ENCODE data around the gene DDX43. TPM values are rescaled to one million over a fixed set of nuclear protein-coding genes. Genes with fewer than 3 reads are reported as not detected.
"Not testable (repeated sequence)": the region's sequence is repeated elsewhere in the genome, so short reads cannot be mapped to it uniquely, and the experiment has no call there.

Gene DDX43
- total RNA-seq, 2 donors from 2014 or later = 0.18 to 11.0 TPM

- intact Hi-C loops (cut with DNase I) = no loop called here
- WGBS = 86% methylated on average over 10 of the region's 10 CpGs
- no peak overlapping the region for H3K4me3 ChIP-seq
These were observed 22.1 kb upstream of the DDX43 start for GRCh38 chr6:73372516-73372915.

GRCh38 chr6:73375216-73375615, 19.4 kb upstream of the DDX43 start:
- H3K4me1 ChIP-seq (replicated peaks) = no peaks in the 10 kb centered on the region
- H3K27ac ChIP-seq = no peak overlapping the region
- no peaks in the 10 kb centered on the region for H3K36me3 ChIP-seq
- TF ChIP-seq POLR2AphosphoS5 (IDR thresholded peaks at IDR 0.05) (no peak), CTCF (IDR thresholded peaks at IDR 0.05) (no peak), POLR2A (IDR thresholded peaks at IDR 0.05) (no peak)
- no peak for DNase-seq (ENCODE audit: low spot score)
- intact Hi-C loops (cut with DNase I) = no loop called here
- H3K27me3 ChIP-seq (replicated peaks; ENCODE audit: insufficient read depth) = no peaks in the 10 kb centered on the region
- no peaks in the 10 kb centered on the region for H3K9me3 ChIP-seq
- H3K4me3 ChIP-seq = no peak overlapping the region
- WGBS = 68% methylated on average over 1 of the region's 1 CpG

More at GRCh38 chr6:73372516-73372915, 22.1 kb upstream of the DDX43 start:
- no peaks in the 10 kb centered on the region for H3K9me3 ChIP-seq
- no peaks in the 10 kb centered on the region for H3K36me3 ChIP-seq
- TF ChIP-seq CTCF (IDR thresholded peaks at IDR 0.05) = no peak
- TF ChIP-seq POLR2AphosphoS5 (IDR thresholded peaks at IDR 0.05) = no peak
- TF ChIP-seq POLR2A (IDR thresholded peaks at IDR 0.05) = no peak
- no peak for DNase-seq (ENCODE audit: low spot score)
- no peak overlapping the region for H3K27ac ChIP-seq
- no peaks in the 10 kb centered on the region for H3K27me3 ChIP-seq (replicated peaks; ENCODE audit: insufficient read depth)
- H3K4me1 ChIP-seq (replicated peaks) = no peaks in the 10 kb centered on the region

GRCh38 chr6:73377225-73377624, 17.4 kb upstream of the DDX43 start:
- H3K27ac ChIP-seq = no peak overlapping the region
- 27% methylated on average over 3 of the region's 3 CpGs for WGBS
- no peak for TF ChIP-seq POLR2AphosphoS5 (IDR thresholded peaks at IDR 0.05)
- no peak for TF ChIP-seq CTCF (IDR thresholded peaks at IDR 0.05)
- TF ChIP-seq POLR2A (IDR thresholded peaks at IDR 0.05) = no peak
- no peak overlapping the region for H3K4me3 ChIP-seq
- DNase-seq (ENCODE audit: low spot score) = no peak
- H3K27me3 ChIP-seq (replicated peaks; ENCODE audit: insufficient read depth) = no peaks in the 10 kb centered on the region
- no peaks in the 10 kb centered on the region for H3K4me1 ChIP-seq (replicated peaks)
- intact Hi-C loops (cut with DNase I) = no loop called here
- H3K36me3 ChIP-seq = no peaks in the 10 kb centered on the region
- H3K9me3 ChIP-seq = no peaks in the 10 kb centered on the region

GRCh38 chr6:73381531-73381930, 13.1 kb upstream of the DDX43 start:
- H3K4me3 ChIP-seq; H3K4me1 ChIP-seq (replicated peaks); H3K9me3 ChIP-seq; H3K36me3 ChIP-seq; H3K27me3 ChIP-seq (replicated peaks; ENCODE audit: insufficient read depth); H3K27ac ChIP-seq; DNase-seq (ENCODE audit: low spot score); intact Hi-C loops (cut with DNase I): not testable (repeated sequence)
- 94% methylated on average over 10 of the region's 10 CpGs for WGBS

- Histone ChIP-seq H3K27me3 (replicated peaks; ENCODE audit: insufficient read depth) (no peaks in the 10 kb centered on the region), H3K36me3 (no peaks in the 10 kb centered on the region), H3K4me1 (replicated peaks) (no peaks in the 10 kb centered on the region), H3K4me3 (no peak overlapping the region), H3K27ac (no peak overlapping the region), H3K9me3 (no peaks in the 10 kb centered on the region)
- DNase-seq (ENCODE audit: low spot score) = no peak
- TF ChIP-seq POLR2A (IDR thresholded peaks at IDR 0.05) (no peak), POLR2AphosphoS5 (IDR thresholded peaks at IDR 0.05) (no peak), CTCF (IDR thresholded peaks at IDR 0.05) (no peak)
- 93% methylated on average over 6 of the region's 6 CpGs for WGBS
- intact Hi-C loops (cut with DNase I) = no loop called here
These were observed 12.0 kb upstream of the DDX43 start for GRCh38 chr6:73382462-73383113.
